Adrenal gland (tissue), 12 donors: ENCODE results near the gene SOX2. TPM values are rescaled to one million over a fixed set of nuclear protein-coding genes. Genes with fewer than 3 reads are reported as not detected.

Experiments used
- DNase-seq, 7 donors: peaks; one replicate each; pipeline ENCODE4 v3.0.0-alpha.2; 2019 to 2020
- H3K27ac ChIP-seq, 5 donors: fragments of 200-600 bp; sonication (generic) in 4 of 5; 1 replicate in 3 of 5; 2 replicates in 2 of 5; pipeline versions ENCODE4 v1.5.1 to v1.8.0; 2016 to 2020; ENCODE audit warnings: mild to moderate bottlenecking in 1 of 5
- H3K27me3 ChIP-seq: fragments of 200-600 bp; 2 replicates; pipeline ENCODE4 v1.8.0; 2021
- H3K36me3 ChIP-seq, 2 donors: fragments of 200-600 bp; replicated peaks in 1 of 2; 1 replicate in 1 of 2; 2 replicates in 1 of 2; pipeline versions ENCODE4 v1.5.1 to v1.8.0; 2018 to 2022
- H3K4me1 ChIP-seq, 2 donors: fragments of 200-600 bp; replicated peaks in 1 of 2; 1 replicate in 1 of 2; 2 replicates in 1 of 2; pipeline versions ENCODE4 v1.5.1 to v1.8.0; 2018 to 2021
- H3K4me3 ChIP-seq, 4 donors: fragments of 200-600 bp; sonication (generic) in 3 of 4; one replicate each; pipeline ENCODE4 v1.5.1; 2016 to 2018
- H3K9me3 ChIP-seq, 3 donors: fragments of 200-600 bp; sonication (generic) in 1 of 3; replicated peaks in 1 of 3; 1 replicate in 2 of 3; 2 replicates in 1 of 3; pipeline versions ENCODE4 v1.5.1 to v1.8.0; 2016 to 2021
- POLR2A ChIP-seq, 2 donors: fragments of 450-650 bp; IDR thresholded peaks; one replicate each; pipeline ENCODE4 v1.6.1; 2017; ENCODE audit warnings: antibody characterized with exemption in 2 of 2, mild to moderate bottlenecking in 2 of 2, moderate library complexity in 1 of 2
- WGBS, 4 donors: extraction: QIAGEN DNeasy Blood & Tissue Kit in 2 of 4; methylation state at CpG; one replicate each; pipeline versions ENCODE4 v1.1.5 to v1.1.7; 2013 to 2017; 5-methylcytosine and 5-hydroxymethylcytosine counted together
- intact Hi-C, 2 donors: fragments of 100-400 bp; cut with DNase I; formaldehyde crosslinking; loops; one replicate each; pipeline versions ENCODE4 v1.14.1 to v1.15.0; 2022 to 2023
- polyA plus RNA-seq, 3 donors: library from polyadenylated mRNA; stranded (reverse); fragments of 200-250 nt in 2 of 3; fragments of 350-450 nt in 1 of 3; fragmentation: Illumina TruSeq in 1 of 3; extraction: RNeasy Lipid Tissue Mini Kit (QIAGEN cat#74804) in 1 of 3; gene quantifications; one replicate each; pipeline ENCODE4 v1.2.3, GENCODE V29; 2013 to 2014
- total RNA-seq, 9 donors: library from RNA; depleted of rRNA in 4 of 9; stranded (reverse); fragments of >200 nt in 4 of 9; fragments of 120-200 nt in 1 of 9; fragmentation: NEBNext Ultra II Directional in 1 of 9; extraction: Animal tissue kit (Norgen Biotek cat#: 25700) in 1 of 9; gene quantifications; one replicate each; pipeline versions ENCODE4 v1.1.0 to v1.2.4, GENCODE V29; 2013 to 2023
- TF ChIP-seq, protein P1 (sequence below), 6 experiments: fragments of 450-650 bp in 4 of 6; fragments of 200-600 bp in 2 of 6; sonication (generic) in 1 of 6; IDR thresholded peaks; 1 replicate in 5 of 6; 2 replicates in 1 of 6; pipeline versions ENCODE4 v1.5.1 to v1.8.0; 2016 to 2021; ENCODE audit warnings: antibody characterized with exemption in 6 of 6, mild to moderate bottlenecking in 2 of 6, moderate library complexity in 1 of 6
- donor health status: healthy with polysubstance abuse.
- donor health status: Bipolar disorder and iron deficiency.
- donor health status: DM: yes; HTN: yes; CAD: no.
- donor health status: DM: no; HTN: no; CAD: no.
- donor health status: DM: no; HTN: no; CAD: no.
- donor health status: DM: yes; HTN: yes; CAD: no.

SOX2 gene
- total and polyA plus RNA-seq, 12 donors, result 0.18 to 1.2 (median 0.54) TPM; not detected in 3

- 15 to 36% (median 22%) methylated on average over 24 of the region's 24 CpGs for WGBS, 4 donors
- DNase-seq, result no peak
- peaks cover 73% of the 10 kb centered on the region for H3K27me3 ChIP-seq
- intact Hi-C loops, result no loop called here
- TF ChIP-seq, protein P1, sequence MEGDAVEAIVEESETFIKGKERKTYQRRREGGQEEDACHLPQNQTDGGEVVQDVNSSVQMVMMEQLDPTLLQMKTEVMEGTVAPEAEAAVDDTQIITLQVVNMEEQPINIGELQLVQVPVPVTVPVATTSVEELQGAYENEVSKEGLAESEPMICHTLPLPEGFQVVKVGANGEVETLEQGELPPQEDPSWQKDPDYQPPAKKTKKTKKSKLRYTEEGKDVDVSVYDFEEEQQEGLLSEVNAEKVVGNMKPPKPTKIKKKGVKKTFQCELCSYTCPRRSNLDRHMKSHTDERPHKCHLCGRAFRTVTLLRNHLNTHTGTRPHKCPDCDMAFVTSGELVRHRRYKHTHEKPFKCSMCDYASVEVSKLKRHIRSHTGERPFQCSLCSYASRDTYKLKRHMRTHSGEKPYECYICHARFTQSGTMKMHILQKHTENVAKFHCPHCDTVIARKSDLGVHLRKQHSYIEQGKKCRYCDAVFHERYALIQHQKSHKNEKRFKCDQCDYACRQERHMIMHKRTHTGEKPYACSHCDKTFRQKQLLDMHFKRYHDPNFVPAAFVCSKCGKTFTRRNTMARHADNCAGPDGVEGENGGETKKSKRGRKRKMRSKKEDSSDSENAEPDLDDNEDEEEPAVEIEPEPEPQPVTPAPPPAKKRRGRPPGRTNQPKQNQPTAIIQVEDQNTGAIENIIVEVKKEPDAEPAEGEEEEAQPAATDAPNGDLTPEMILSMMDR (IDR thresholded peaks at IDR 0.05), result no peak
- TF ChIP-seq POLR2A (IDR thresholded peaks at IDR 0.05), result no peak
- H3K36me3 ChIP-seq, result no peaks in the 10 kb centered on the region
- H3K9me3 ChIP-seq, result no peaks in the 10 kb centered on the region
- H3K4me3 ChIP-seq, result peak overlapping the region in 1 of 4 donors; percentile 44
- peaks cover 4 to 19% of the 10 kb centered on the region in 2 donors for H3K4me1 ChIP-seq
- H3K27ac ChIP-seq, result no peak overlapping the region
Observed at GRCh38 chr3:181727341-181728032, 15.8 kb downstream of the SOX2 start.

DNA sequence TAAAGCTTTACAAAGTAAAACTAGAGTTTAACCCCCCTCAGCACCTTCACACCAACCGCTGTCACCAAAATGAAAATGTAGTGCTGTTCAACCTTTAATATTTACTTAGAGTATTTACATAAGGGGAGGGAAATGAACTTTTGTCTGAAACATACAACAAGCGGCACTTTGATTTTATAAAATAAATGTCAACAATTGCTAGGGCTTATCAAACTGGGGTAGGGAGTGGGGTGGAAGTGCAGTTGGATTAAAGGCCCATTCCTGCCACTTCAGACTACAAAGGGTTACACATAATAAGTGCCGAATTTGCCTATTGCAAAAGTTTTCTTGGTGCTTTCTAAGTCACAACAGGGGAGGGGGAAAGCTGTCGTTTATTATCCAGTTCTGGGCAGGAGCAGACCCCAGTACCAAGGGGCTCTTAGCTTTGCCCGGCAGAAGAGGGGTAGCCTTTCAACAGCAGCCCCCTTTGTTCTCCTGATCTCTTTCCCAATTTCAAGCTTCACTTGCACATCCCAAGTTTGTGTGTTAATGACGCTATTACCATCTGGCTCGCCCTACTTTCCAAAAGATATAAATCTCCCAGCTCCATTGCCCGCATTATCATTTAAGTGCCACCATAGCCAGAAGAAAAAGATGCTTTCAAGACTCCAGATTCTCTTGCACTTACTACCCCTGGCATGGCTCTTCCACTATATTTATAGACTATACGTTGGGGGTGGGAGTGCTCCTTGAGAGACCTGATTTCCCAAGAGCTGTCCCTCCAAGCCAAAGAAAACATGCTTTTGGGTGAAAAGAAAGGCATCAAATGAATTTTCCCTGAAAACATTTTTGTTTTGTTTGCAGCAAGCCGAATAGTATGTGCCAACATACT lies 17.0 kb downstream of the SOX2 start:
- H3K36me3 ChIP-seq, result no peaks in the 10 kb centered on the region
- intact Hi-C loops, result no loop called here
- H3K9me3 ChIP-seq, result no peaks in the 10 kb centered on the region
- peaks cover 4 to 19% of the 10 kb centered on the region in 2 donors for H3K4me1 ChIP-seq
- H3K4me3 ChIP-seq, result no peak overlapping the region
- H3K27ac ChIP-seq, result no peak overlapping the region
- TF ChIP-seq POLR2A (IDR thresholded peaks at IDR 0.05), result no peak
- TF ChIP-seq, protein P1 (IDR thresholded peaks at IDR 0.05), result no peak
- no peak for DNase-seq
- 31 to 43% (median 34%) methylated on average over 10 of the region's 10 CpGs for WGBS, 4 donors
- H3K27me3 ChIP-seq, result peaks cover 61% of the 10 kb centered on the region

DNA sequence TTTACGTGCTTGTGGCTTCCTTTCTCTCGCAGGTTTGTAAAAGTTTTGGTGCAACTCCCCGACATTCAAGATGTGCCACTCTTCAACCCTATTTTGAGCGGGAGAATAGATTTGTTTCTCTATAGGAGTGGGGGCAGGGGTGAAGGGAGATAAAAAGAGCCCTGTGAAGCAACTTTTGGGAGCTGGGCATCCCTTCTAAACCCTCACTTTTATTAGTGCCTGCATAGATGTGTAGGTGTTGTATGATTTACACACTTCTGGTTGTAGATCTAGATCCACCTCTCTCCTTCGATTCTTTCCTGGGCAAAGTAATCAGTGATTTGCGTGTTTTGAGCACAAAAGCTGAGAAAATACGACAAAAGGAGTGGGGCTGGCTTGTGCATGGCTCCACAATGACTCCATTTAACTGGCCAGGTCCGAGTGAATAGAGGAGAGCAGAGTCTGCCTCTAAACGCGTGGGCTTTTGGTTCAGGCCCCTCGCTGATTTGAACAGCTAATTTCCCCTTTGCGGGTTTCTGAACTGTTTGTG lies 17.7 kb downstream of the SOX2 start:
- TF ChIP-seq POLR2A (IDR thresholded peaks at IDR 0.05), result no peak
- TF ChIP-seq, protein P1 (IDR thresholded peaks at IDR 0.05), result no peak
- no peak for DNase-seq
- peaks cover 4 to 19% of the 10 kb centered on the region in 2 donors for H3K4me1 ChIP-seq
- H3K4me3 ChIP-seq, result no peak overlapping the region
- H3K27ac ChIP-seq, result no peak overlapping the region
- intact Hi-C loops, result no loop called here
- 26 to 37% (median 35%) methylated on average over 12 of the region's 12 CpGs for WGBS, 4 donors
- H3K36me3 ChIP-seq, result no peaks in the 10 kb centered on the region
- peaks cover 54% of the 10 kb centered on the region for H3K27me3 ChIP-seq
- no peaks in the 10 kb centered on the region for H3K9me3 ChIP-seq

- Histone ChIP-seq H3K36me3 (no peaks in the 10 kb centered on the region), H3K9me3 (no peaks in the 10 kb centered on the region), H3K4me1 (peaks cover 4 to 19% of the 10 kb centered on the region in 2 donors), H3K27ac (no peak overlapping the region), H3K4me3 (no peak overlapping the region), H3K27me3 (peaks cover 45% of the 10 kb centered on the region)
- intact Hi-C loops, result no loop called here
- DNase-seq, result no peak
- 27 to 30% (median 28%) methylated on average over 5 of the region's 5 CpGs for WGBS, 4 donors
- TF ChIP-seq POLR2A (IDR thresholded peaks at IDR 0.05), result no peak
- TF ChIP-seq, protein P1 (IDR thresholded peaks at IDR 0.05), result no peak
Observed at GRCh38 chr3:181730316-181730715, 18.6 kb downstream of the SOX2 start.
